Activated CD8-positive, alpha-beta memory T cell treated with anti-CD3 and anti-CD28 coated beads for 48 hours (primary cell): Measurements from ENCODE around the gene HCN2.

ENCODE experiments used
- DNase-seq, 3 experiments: peaks; one replicate each; pipeline ENCODE4 v3.0.0-alpha.2; 2020; ENCODE audit warnings: low read depth in 2 of 3, low spot score in 2 of 3

The HCN2 gene

DNA sequence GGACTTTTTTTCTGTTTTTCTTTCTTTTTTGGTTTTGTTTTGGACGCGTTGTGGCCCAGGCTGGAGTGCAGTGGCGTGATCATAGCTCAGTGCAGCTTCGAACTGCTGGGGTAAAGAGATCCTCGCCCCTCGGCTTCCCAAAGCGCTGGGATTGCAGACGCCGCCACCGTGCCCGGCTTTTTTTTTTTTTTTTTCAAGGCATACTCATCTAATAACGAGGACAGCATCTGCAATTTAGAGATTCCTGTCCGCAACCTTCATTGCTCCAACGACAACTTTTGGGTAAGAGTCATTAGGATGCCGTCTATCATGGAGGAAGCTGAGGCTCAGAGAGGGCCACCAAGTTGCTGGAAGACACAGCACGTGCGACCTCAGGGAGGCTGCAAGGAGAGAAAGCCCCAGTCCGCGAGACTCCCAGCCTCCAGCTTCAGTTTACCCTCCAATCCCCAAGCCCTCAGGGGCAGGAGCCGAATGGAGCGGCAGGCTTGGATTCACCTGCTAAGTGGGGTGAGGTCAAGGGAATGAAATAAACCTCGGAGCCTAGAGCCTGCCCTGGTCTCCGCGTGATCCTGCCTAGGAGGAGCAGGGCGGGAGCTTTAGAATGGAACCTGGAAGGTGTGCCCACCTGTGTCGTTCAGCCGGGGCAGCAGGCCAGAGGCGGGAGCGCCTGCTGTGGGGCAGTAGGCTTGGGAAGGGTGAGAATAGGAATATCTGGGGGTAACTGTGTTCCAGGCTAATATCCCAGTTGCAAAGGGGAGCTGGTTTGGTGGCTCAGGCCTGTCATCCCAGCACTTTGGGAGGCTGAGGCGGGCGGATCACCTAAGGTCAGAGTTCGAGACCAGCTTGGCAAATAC lies 44.3 kb downstream of the HCN2 start:
- no peak for DNase-seq

DNA sequence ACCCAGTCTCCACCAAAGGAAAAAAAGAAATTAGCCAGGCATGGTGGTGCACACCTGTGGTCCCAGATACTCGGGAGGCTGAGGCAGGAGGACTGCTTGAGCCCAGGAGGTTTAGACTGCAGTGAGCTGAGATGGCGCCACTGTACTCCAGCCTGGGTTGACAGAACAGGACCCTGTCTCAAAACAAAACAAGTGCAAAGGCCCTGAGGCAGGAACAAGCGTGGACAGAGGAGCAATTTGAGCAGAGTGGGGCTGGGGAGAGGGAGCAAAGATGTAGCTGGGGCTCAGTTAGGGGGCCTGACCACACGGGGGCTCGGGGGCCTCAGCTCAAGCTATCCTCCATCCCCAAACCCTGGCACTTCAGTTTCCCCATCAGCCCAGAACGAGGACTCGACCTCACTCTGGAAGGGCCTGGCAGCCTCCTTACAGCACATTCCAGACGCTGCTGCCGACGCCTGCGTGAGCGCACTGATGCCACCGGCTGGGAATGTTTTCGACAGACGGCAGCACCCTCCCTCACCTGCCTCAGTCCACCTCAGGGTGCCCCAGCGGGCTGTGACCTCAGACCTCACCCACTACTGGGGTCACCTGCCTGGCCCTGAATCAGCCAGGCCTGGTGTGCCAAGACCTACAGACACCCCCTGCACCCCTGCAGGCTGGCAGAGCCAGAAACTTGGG lies 45.4 kb downstream of the HCN2 start:
- DNase-seq = no peak

DNA sequence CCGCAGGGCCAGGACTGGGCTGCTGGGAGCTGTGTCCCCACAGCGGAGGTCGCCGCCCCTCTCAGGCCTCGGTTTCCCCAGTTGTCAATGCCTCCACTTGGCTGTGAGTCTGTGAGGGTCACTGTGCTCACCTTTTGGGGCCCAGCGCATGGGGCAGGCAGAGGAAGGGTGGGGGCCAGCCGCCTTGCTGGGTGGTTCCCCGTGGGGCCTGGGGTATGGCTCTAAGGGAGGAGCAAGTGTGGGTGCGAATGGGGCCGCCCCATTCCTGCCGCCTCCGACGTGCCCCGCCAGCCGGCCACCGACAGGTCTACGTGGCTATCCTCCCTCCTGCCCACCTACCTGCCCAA lies 49.2 kb downstream of the HCN2 start:
- DNase-seq = no peak

DNA sequence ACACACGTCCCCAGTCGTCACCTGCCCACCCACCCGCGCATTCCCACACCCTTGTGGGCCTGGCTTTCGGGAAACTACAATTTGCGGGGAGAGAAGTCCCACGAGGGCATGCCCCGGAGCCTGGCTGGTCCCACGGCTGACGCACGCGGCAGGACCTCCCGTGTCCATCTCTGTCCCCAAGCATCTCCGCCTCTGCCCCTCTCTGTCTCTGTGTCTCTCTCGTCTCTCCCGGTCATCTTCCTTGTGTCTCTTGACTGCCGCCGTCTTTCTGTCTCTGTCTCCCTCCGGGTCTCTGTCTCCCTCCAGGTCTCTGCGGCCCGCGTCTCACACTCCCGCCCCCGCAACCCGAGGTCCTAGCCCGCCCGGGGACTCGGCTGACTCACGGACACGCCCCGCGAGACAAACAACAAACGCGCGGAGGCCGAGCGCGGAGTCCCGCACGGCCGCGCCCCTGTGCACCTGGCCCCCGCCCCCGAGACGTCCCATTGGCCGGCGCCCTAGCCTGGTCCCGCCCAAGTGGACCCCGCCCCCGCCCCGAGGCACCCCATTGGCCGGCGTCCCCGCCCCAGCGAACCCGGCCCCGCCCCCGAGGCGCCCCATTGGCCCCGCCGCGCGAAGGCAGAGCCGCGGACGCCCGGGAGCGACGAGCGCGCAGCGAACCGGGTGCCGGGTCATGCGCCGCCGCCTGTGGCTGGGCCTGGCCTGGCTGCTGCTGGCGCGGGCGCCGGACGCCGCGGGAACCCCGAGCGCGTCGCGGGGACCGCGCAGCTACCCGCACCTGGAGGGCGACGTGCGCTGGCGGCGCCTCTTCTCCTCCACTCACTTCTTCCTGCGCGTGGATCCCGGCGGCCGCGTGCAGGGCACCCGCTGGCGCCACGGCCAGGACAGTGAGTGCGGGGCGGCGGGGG lies 49.8 kb downstream of the HCN2 start, which contains the start of gene FGF22:
FGF22 (plus strand) TSS at position 627 of the 908 bp plus-strand sequence; CDS start at position 674, 47 bp downstream.
- DNase-seq = peak; percentile 87 to 91 (median 89)

DNA sequence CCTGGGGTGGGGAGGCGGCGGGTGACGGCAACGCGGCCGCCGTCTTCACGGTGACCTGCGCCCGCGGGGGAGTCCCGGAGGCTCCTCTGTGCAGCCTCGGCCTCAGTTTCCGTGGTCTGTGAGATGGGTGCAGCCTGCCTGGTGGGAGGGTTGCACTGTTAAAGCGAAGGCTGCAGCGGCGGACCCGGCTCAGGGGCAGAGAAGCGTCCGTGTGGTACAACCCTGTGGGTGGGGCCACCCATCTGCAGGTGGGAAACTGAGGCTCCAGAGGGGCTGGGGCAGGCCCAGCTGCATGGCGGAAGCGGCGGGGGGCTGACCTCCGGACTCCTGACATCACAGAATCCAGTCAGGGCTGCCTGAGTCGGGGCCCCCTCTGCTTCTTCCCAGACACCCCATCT lies 50.5 kb downstream of the HCN2 start:
- DNase-seq = no peak

DNA sequence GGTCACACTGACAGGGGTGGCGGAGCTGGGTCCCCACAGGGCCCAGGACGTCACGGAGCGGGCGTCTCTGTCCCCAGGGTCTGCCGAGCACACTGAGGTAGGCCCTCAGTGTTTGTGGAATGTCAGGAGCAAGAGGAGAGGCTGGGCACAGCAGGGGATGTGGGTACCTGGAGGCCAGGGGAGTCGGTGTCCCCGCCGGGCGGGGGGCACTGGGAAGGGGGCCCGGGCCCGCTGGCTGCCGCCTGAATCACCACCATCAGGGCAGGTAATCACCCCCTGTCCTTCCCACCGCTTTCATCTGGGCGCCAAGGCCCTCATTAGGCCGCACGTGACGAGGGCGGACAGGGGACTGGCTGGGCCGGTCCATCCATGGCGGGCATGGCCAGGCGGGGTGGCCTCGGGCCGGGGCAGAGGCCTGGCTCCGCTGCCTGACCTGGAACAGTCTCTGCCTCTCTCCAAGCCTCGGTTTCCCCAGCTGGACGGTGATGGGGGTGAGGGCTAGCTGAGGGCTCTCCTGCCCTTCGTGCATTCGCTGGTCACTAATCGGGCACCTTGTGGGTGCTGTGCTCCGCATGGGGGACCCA lies 51.0 kb downstream of the HCN2 start:
- DNase-seq = no peak

DNA sequence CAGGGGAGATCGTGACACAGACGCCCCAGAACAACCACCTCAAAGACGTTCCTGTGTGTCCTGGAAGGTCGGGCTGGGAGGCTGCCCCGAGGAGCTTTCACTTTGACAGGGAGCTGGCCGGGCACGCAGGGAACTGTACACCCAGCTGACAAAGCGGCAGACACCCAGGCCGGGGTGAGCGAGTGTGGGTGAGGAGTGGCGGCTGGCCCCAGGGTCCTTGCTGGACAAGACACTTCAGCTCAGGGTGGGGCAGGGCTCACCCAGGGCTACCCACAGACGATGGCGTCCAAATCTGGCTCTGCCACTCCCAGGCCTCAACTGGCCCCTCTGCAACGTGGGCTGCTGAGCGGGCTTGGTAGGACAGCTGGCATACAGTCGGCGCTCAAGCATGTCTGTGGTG lies 52.0 kb downstream of the HCN2 start:
- no peak for DNase-seq

DNA sequence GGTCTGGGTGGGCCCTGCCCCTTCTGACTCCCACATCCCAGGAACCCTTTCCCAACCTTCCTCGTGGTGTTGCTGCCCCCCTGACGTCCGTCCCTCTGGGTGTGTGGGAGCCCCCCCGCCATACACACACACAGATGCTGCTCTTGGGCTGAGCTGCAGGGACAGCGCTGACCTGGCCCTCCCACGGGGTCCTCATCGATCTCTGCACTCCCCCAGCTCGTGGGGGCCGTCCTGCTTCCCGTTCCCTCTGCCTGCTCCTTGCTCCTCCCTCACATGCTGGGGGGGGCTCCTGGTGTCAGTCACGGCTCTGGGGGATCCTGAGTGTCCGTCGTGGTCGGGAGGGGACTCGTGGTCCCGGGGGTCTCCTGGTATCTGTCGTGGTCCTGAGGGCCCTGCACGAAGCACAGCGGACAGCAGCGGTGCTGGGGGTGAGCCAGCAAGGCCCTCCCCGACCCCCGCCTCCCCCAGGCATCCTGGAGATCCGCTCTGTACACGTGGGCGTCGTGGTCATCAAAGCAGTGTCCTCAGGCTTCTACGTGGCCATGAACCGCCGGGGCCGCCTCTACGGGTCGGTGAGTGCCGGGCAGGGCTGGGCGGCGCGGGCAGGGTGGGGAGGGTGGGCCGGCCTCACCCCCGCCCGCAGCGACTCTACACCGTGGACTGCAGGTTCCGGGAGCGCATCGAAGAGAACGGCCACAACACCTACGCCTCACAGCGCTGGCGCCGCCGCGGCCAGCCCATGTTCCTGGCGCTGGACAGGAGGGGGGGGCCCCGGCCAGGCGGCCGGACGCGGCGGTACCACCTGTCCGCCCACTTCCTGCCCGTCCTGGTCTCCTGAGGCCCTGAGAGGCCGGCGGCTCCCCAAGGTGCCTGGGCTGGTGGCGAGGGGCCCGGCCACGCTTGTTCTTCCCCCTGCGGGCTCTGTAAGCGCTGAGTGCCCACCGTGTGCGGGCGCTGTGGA lies 53.4 kb downstream of the HCN2 start:
- DNase-seq = no peak

DNA sequence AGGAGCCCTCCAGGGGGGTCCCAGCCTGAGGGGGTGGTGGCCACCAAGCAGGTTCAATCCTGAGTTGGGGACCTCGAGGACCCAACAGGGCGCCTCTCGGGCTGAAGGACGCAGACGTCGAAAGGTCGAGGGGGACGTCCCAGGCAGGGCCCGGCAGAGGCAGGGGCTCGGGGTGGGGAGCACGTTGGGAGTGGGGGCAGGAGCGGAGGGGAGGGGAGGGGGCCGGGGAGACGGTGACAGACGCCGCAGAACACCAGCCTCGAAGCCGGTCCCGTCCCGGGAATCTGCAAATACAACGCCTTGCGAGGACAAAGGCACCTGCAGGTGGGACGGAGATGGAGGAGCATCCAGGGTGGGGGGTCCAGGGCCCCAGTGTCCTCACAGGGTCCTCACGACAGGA lies 54.1 kb downstream of the HCN2 start:
- DNase-seq = no peak

DNA sequence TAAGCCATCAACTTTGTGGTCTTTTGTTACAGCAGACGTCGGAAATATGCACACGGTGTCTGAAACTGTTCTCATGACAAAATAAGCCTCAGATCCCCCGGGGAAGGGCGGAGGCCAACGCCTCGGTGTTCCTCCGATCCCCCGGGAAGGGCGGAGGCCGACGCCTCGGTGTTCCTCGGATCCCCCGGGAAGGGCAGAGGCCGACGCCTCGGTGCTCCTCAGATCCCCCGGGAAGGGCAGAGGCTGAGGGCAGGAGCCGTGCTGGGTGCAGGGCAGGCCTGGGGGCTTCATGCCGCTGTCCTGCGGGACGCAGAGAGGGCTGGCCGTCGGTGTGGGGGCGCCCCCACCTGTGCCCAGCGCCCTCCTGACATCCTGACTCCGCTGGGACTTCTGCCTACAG lies 54.7 kb downstream of the HCN2 start:
- DNase-seq = no peak

DNA sequence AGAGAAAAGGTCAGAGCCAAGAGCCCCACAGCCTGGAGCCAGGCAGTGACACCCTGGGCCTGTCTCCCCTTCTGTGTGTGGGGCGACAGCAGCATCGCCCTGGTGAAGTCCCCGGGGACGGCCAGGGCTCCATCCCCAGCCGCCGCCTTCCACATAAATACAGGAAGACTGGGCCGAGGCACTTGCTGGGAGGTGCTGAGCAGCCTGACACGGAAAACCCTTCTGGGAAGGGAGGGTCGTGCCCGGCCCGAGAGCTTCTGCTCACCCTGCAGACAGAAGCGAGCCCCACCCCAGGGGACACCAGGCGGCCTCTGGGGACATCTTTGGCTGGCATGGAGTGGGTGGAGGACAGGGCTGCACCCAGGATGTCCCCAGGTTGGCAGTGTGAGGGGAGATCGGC lies 55.1 kb downstream of the HCN2 start:
- DNase-seq = no peak

DNA sequence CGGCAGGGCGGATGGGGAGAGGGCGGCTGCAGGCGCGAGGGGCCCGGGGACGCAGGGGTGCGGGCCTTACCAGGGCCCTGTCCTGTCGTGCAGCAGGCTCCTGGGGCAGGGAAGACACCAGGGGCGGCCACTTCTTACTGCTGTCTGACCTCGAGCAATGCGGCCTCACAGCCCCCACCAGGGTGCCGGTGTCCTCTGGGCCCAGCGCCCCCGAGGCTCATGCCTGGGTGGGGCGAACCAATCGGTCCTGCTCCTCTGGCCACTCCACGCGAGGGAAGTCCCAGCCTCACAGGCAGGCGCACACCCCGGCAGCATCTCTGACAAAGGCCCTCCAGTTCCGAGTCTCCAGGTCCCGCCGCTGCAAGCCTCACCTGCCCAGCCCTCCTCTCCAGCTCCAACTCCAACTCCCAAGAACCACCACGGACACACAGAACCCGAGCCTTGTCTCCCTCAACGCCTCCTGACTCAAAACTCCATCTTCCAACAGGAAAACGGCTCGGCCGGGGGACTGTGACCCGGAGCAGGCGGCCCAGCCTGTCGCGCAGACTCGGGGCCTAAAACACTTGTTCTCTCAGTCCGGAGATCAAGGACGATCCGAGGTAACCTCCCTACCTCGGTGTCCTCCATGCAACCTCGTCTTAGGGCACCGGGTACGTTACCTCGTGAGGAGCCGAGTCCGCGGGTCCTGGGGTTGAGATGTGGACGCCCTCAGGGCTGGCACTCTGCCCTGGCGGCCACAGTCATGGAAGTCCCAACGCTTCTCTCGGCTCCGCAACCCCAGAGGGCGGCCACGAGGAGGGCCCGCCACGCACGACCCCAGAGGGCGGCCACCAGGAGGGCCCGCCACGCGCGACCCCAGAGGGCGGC lies 56.5 kb downstream of the HCN2 start:
- no peak for DNase-seq

DNA sequence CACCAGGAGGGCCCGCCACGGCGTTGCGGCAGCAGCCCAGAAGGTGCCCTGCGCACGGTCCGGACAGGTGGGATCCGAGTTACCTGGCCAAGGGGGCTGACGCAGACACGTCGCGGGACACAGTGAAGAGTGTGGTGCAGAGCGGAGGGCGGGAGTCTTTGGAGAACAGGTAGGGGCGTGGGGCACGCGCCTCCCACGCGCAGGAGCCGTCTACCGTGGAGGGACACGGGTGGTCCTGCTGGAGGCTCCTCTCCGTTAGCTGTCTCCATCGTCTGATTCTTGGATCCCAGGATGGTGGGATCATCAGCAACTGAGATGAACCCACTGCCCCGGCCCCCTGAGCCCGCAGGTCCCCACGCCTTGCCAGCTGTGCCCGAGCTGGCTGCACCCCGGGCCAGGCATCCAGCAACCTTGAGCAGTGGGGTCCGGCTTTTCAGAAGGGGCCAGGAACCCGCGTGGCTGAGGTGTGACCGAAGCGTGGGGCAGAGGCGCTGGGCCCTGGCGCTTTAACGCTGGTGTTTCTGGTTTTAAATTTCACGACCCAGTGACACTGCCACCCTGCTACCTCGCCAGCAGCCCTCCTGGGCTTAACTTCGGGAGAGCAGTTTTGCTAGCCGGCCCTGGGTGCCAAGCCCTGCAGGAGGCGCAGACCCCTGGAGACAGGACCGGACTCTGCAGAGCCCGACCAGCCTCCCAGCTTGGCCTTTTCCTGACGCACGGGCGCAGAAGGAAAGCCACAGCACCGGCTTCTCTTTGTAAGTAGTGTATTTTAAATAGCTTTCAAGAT lies 57.3 kb downstream of the HCN2 start:
- DNase-seq = no peak

DNA sequence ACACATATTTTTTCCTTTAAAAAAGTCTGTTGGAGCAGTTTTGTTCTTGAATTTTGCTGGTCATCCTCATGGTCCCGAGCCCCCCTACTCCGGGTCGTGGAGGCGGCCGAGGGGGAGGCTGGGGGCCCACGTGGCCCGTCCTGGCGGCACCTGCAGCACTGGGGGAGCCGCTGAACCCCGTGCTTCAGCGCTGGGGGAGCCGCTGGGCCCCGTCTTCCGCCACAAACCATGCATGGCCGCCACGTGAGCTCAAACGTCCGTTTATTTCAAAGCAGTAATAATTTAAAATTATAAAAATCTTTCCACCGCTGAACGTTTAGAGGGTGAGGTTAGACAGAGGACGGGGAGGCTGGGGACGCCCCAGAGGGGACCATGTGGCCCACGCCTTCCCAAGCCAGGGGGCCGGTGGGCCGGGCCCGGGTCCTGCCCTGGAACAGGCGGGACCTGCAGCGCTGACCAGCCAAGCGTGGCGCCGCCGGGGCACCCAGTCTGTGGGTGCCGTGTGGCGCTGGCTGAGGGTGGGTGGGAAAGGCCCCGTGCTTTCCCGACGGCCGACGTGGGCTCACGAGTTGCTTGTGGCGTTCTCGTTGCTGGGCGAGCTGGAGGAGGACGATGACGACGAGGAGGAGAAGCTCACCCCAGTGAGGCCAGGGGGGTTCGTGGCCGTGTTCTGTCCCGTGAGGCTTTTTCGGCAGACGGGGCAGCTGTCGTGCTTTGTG lies 58.0 kb downstream of the HCN2 start:
- no peak for DNase-seq

DNA sequence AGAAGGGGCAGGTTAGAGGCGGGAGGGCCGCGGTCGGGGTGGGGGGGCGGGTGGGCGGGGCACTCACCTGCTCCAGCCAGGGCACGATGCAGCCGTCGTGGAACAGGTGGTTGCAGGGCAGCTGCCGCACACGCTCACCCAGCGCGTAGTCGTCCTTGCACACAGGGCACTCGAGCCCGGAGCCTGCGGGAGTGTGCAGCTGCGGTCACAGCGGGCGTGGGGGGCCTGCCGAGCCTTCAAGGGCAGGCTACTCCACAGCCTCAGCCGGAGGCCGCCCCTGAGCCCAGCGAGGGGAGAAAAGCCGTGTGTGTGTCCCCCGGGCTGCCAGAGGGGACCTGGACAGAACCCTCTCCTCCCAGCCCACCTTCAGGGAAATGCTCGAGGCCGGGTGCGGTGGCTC lies 58.6 kb downstream of the HCN2 start:
- DNase-seq = no peak

DNA sequence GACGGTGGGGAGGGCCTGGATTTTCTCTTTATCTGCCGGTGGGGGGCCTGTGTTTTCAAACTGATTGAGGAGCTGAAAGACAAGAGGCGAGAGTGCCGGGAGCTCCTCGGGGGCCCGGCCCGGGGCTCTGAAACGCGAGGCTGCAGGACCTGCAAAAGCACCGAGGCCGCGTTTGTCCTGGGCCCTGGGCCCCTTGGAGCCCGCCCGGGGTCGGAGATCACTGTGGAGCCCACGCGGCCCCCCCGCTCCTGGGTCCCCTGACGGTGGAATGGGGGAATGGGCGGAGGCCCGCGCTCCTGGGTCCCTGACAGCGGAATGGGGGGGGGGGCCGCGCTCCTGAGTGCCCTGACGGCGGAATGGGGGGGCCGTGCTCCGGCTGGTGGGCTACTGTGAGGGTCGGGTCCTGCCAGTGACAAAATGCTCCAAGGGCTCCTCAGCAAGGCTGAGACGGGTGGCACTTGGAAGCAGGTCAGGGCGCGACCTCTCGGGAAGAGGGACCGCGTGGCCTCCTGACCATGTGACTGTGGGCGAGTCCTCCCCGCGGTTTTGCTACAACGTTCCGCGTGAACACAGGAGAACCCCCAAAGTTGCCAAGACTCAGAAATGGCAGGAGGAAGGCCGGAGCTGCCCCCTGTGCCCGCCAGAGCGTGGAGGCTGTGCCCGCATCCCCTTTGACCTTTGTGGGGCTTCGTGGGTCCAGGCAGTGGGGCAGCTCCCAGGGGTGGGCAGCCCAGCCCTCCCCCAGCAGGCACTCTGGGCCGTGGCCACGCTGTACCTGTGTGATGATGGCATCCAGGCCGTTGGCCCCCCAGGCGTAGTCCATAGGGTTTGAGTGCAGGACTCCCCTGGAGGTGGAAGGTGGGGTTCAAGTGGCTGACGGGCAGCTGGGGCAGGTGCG lies 59.5 kb downstream of the HCN2 start:
- no peak for DNase-seq

DNA sequence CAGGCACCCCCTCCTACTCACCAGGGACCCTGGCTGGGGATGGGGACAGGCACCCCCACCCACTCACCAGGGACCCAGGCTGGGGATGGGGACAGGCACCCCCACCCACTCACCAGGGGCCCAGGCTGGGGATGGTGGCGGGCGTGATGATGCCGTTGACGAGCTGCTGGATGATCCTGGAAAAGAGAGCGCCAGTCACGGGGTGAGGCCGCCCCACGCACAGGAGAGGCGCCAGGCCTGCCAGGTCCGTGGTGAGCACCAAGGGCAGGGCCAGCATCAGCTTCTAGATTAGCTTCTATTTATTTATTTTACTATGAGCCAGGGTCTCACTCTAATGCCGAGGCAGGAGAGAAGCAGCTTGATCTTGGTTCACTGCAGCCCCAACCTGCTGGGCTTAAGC lies 60.4 kb downstream of the HCN2 start:
- no peak for DNase-seq
